GM21526 (cell line): Measurements from ENCODE around the gene OAT.
"Not testable (repeated sequence)": the region's sequence is repeated elsewhere in the genome, so short reads cannot be mapped to it uniquely, and the experiment has no call there.

Experiments
- ATAC-seq: cut with Tn5 transposase; IDR thresholded peaks from one replicate; pipeline ENCODE4 v1.9.1; 2021; ENCODE audit warnings: moderate library complexity; ENCODE audit not compliant: unreplicated experiment, low FRiP score

The OAT gene

GRCh38 chr10:124380256-124380995, 38.3 kb downstream of the OAT start:
- no peak for ATAC-seq

- no peak for ATAC-seq
These were observed 39.0 kb downstream of the OAT start for GRCh38 chr10:124379609-124380193.

- no peak for ATAC-seq
These were observed 39.7 kb downstream of the OAT start for GRCh38 chr10:124378881-124379471.

DNA sequence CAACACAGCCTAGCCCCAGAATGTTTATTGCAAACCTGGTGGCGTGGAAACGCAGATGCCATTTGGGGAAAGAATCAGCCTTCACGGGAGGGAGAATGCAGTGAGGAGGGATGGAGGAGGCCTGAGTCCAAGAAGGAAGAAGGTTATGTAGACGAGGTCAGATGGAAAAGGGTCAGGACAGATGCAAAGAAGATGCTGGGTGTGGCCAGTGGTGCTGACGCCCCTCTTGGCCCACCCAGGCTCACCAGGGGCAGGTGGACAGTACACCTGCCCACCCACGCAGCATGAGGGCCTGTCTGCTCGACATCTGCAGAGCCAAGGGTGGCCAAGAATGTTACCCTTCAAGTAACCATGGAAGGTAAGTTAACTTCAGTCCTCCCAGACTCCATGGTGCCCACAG, 40.5 kb downstream of the OAT start:
- ATAC-seq = no peak

DNA sequence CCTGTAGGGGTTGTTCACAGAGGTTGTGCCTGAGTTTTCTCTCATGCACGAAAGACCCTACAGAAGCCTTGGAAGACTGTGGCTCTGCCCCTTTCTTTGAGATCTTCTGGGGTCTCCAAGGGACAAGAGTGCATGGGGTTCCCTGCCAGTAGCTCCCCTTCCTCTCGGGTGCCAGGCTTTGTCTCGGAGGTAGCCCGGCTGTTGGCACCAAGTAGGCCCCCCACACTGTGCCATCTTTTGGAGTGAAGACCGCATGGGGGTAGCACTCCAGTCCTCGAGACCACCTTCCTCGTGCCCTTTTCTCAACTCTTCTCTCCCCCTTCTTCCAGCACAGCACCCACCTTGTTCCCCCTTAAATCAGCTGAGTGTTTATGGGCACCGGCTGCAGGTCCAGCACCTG, 41.6 kb downstream of the OAT start:
- ATAC-seq = no peak

- no peak for ATAC-seq
These were observed 42.3 kb downstream of the OAT start for GRCh38 chr10:124376411-124376810.

- ATAC-seq = no peak
These were observed 43.0 kb downstream of the OAT start for GRCh38 chr10:124375691-124376090.

DNA sequence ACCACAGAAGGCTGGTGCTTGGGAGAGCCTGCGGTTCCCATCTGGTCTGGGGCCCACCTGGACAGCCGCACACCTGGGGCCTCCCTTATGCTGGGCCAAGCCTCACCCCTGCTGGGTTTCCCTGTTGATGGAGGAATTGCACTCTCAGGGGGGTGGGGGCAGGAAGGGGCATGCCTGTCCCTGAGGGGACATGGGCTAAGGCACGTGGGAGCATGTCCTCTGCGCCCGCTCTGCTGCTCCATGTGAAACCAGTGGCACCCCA, 43.4 kb downstream of the OAT start:
- ATAC-seq = no peak

DNA sequence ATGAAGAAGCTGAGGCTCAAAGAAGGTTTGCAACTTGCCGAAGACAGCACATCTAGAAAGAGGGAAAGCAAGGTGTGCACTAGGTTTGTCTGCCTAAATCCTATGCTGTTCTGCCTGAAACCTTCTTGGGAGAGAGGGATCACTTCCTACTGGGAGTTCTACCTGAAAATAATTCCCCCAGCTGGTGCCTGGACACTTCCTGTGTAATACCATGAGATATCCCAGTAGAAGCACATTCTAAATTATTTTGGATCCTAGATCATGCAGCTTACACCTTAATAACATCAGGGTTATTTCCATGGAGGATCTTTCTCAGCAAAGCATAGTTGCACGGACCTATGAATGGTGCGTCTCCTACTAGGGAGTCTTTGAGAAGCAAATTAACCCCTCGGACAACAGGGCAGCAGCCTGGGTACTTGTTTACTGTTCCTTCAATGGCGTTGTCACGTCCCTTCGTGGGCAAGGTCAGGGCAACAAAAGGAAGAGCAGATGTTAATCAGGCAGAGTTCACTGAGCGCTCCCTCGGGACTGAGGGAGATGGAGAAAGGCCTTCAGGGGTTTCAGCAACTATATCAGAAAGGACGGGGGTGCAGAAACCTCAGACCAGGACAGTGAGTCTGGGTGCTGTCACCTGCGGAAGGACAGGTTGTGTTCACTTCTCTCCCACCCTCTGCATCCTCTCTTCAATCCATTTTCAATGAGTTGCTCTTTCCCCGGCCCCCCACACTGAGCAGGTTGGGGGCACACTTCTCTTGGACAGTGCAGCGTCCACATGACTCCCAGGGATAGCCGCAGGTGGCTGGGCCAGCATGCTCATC, 44.0 kb downstream of the OAT start:
- ATAC-seq = no peak

- ATAC-seq = no peak
These were observed 45.8 kb downstream of the OAT start for GRCh38 chr10:124372899-124373298.

GRCh38 chr10:124370426-124370825, 48.3 kb downstream of the OAT start:
- ATAC-seq = no peak

- ATAC-seq = no peak
These were observed 48.7 kb downstream of the OAT start for GRCh38 chr10:124369986-124370385.

DNA sequence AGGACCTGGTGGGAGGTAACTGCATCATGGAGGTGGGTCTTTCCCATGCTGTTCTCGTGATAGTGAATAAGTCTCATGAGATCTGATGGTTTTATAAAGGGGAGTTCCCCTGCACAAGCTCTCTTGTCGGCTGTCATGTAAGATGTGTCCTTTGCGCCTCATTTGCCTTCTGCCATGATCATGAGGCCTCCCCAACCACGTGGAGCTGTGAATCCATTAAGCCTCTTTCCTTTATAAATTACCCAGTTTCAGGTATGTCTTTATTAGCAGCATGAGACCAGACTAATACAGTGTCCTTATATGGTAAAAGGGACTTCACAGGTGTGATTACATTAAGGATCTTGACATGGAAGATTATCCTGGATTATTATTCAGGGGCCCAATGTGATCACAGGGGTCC, 49.2 kb downstream of the OAT start:
- ATAC-seq = not testable (repeated sequence)

- no peak for ATAC-seq
These were observed 49.7 kb downstream of the OAT start for GRCh38 chr10:124369066-124369465.

GRCh38 chr10:124367936-124368335, 50.8 kb downstream of the OAT start:
- ATAC-seq = no peak

- ATAC-seq = no peak
These were observed 51.3 kb downstream of the OAT start for GRCh38 chr10:124367414-124367813.

DNA sequence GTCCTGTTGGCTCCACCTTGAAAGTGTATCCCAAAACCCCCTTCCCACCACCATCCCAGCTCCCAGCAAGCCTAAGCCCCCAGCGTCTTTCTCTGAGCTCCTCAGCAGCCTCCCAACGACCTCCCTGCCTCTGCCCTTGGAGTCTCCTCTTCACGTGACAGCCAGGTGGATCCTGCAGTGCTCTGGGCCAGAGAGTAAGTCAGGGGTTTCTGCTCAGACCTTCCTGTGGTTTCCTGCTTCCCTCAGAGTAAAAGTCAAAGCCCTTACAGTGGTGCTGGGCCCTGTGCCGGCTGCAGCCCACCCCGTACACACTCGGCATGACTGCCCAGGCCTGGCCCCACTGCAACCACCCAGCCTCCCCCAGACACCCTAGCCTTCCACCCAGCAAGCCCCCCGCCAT, 51.9 kb downstream of the OAT start:
- ATAC-seq = no peak

- no peak for ATAC-seq
These were observed 52.4 kb downstream of the OAT start for GRCh38 chr10:124366343-124366742.

DNA sequence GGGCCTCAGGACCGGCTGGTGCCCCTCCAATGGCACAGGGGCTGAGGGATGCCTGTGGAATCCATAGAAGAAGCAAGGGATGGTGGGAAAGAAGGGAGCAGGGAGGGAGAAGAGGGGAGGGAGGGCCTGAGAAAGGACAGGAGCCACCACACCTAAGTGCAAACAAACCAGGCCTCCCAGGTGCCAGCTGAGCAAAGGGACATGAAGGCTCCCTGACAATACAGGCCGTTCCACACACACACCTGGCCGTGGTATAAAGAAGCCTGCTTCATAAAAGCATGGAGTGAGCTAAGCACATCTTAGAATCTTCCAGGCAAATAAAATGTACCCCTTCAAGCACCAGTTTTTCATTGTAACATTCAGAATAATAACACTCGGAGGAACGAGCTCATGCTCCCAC, 54.0 kb downstream of the OAT start:
- no peak for ATAC-seq

DNA sequence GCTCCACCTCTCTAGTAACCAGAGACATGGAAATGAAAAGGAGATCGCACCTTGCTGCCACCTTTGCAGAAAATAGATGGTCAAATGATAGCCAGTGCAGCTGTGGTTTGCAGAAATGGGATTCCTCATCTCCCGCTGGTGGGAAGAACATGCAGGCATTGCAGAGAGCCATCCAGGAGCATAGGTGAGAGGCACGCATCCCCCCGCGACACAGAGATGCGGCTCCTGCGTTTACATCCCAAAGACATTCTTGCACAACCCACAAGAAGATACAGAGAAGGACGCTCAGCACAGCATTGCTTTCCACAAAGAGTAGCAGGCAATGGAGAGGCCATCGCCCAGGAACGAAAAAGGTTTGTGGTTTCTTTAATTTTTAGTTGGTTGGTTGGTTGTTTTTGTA, 56.2 kb downstream of the OAT start:
- no peak for ATAC-seq

DNA sequence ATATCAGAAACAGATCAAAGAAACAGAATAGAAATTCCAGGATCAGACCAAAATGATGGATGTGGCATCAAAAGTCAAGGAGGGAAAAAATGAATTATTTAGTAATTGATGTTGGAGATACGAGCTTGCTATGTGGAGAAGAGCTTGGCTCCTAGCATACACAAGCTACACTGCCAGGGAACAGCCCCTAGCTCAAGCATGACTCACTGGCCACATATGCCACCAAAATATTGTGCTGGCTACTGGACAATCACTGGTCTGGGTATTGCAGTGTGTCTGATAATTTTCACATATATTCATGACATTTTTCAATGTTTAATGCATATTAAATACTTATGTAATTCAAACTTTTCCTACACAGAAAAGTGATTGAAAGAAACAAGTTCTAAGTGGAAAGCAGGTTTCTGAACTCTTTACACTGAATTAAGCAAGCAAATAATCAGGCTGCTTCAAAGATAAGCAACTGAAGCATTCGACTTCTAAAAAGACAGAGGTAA, 59.3 kb downstream of the OAT start:
- ATAC-seq = no peak

GRCh38 chr10:124357561-124357885, 61.2 kb downstream of the OAT start:
- no peak for ATAC-seq
